Measurements from ENCODE around the gene LRRN4.

The LRRN4 gene

DNA sequence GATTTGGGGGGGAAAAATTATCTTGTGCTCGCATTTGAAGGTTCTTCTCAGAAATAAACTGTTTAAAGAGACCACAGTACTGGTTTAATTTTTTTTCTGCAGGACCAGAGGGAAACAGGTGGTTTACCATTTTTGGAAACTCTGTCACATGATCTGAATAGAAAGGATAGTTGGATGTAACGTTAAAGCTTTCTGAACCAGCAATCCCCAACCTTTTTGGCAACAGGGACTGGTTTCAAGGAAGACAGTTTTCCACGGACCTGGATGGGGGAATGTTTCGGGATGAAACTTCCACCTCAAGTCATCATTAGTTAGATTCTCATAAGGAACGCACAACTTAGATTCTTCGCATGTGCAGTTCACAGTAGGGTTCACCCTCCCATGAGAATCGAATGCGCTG lies 53.0 kb downstream of the LRRN4 start:
- Histone ChIP-seq H3K4me1 (ENCODE audit: insufficient read depth, low read length) (no peaks in the 10 kb centered on the region), H3K4me3 (ENCODE audit: low read length) (no peak overlapping the region), H3K9me3 (ENCODE audit: insufficient read depth, low read depth, low read length) (no peaks in the 10 kb centered on the region), H3K36me3 (ENCODE audit: insufficient read depth, low read depth, low read length) (peaks cover 22% of the 10 kb centered on the region), H3K27ac (ENCODE audit: low read length) (no peak overlapping the region), H3K27me3 (ENCODE audit: insufficient read depth, low read length) (no peaks in the 10 kb centered on the region), H3K9ac (ENCODE audit: low read depth, low read length) (no peak overlapping the region)

GRCh38 chr20:5999783-6000182 lies 54.1 kb downstream of the LRRN4 start:
- Histone ChIP-seq H3K4me3 (ENCODE audit: low read length) (no peak overlapping the region), H3K4me1 (ENCODE audit: insufficient read depth, low read length) (no peaks in the 10 kb centered on the region), H3K27ac (ENCODE audit: low read length) (no peak overlapping the region), H3K9me3 (ENCODE audit: insufficient read depth, low read depth, low read length) (no peaks in the 10 kb centered on the region), H3K36me3 (ENCODE audit: insufficient read depth, low read depth, low read length) (peaks cover 33% of the 10 kb centered on the region), H3K9ac (ENCODE audit: low read depth, low read length) (no peak overlapping the region), H3K27me3 (ENCODE audit: insufficient read depth, low read length) (no peaks in the 10 kb centered on the region)

- H3K36me3 ChIP-seq (ENCODE audit: insufficient read depth, low read depth, low read length) = peaks cover 63% of the 10 kb centered on the region
- no peak overlapping the region for H3K4me3 ChIP-seq (ENCODE audit: low read length)
- H3K4me1 ChIP-seq (ENCODE audit: insufficient read depth, low read length) = no peaks in the 10 kb centered on the region
- no peaks in the 10 kb centered on the region for H3K27me3 ChIP-seq (ENCODE audit: insufficient read depth, low read length)
- no peaks in the 10 kb centered on the region for H3K9me3 ChIP-seq (ENCODE audit: insufficient read depth, low read depth, low read length)
- no peak overlapping the region for H3K27ac ChIP-seq (ENCODE audit: low read length)
- no peak overlapping the region for H3K9ac ChIP-seq (ENCODE audit: low read depth, low read length)
These were observed 57.1 kb downstream of the LRRN4 start for GRCh38 chr20:5996765-5997164.

DNA sequence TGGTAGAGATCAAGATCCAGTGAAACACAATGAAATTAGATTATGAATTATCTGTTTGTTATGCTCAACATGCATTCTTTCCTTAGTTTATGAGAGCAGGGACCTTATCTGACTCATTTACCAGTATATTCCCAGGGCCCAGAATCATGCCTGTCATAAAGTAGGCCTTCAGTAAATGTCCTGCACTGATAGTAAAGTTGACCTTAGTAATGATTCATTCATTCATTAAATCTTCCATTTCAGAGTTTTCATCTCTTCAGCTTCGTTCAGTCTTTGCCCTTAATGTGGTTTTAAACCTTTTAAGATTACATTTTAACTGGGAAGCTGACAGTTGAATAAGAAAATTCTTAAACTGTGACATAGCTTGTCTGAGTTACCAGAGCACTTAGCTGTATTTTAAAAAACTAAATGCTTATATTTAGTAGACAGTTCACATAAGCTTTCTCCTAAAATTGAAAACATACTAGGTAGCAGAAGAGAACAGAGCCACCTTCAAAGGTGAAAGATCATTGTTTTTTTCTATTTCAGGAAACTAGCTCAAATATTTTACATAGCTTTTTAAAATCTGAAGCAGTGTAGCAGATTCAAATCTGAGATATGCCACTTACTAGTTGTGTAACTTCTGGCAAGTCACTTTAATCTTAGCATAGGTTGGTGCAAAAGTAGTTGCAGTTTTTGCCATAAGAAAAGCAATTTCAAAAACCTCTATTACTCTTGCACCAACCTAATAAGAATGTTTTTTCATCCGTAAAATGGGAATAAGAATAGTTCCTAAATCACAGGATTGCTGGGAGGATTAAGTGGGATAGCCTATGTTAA lies 62.0 kb downstream of the LRRN4 start:
- H3K27ac ChIP-seq (ENCODE audit: low read length) = no peak overlapping the region
- no peaks in the 10 kb centered on the region for H3K4me1 ChIP-seq (ENCODE audit: insufficient read depth, low read length)
- H3K4me3 ChIP-seq (ENCODE audit: low read length) = no peak overlapping the region
- no peak overlapping the region for H3K9ac ChIP-seq (ENCODE audit: low read depth, low read length)
- H3K36me3 ChIP-seq (ENCODE audit: insufficient read depth, low read depth, low read length) = peaks cover 94% of the 10 kb centered on the region
- no peaks in the 10 kb centered on the region for H3K27me3 ChIP-seq (ENCODE audit: insufficient read depth, low read length)
- no peaks in the 10 kb centered on the region for H3K9me3 ChIP-seq (ENCODE audit: insufficient read depth, low read depth, low read length)

- Histone ChIP-seq H3K4me3 (ENCODE audit: low read length) (no peak overlapping the region), H3K4me1 (ENCODE audit: insufficient read depth, low read length) (no peaks in the 10 kb centered on the region), H3K9me3 (ENCODE audit: insufficient read depth, low read depth, low read length) (no peaks in the 10 kb centered on the region), H3K27ac (ENCODE audit: low read length) (no peak overlapping the region), H3K9ac (ENCODE audit: low read depth, low read length) (no peak overlapping the region), H3K27me3 (ENCODE audit: insufficient read depth, low read length) (no peaks in the 10 kb centered on the region), H3K36me3 (ENCODE audit: insufficient read depth, low read depth, low read length) (peaks cover 98% of the 10 kb centered on the region)
These were observed 62.9 kb downstream of the LRRN4 start for GRCh38 chr20:5990946-5991345.
